Peyer's patch (tissue), 4 donors: ENCODE measurements around the gene CFAP61. TPM values are rescaled to one million over a fixed set of nuclear protein-coding genes. Genes with fewer than 3 reads are reported as not detected.

Source experiments
- DNase-seq, 3 donors: peaks; one replicate each; pipeline ENCODE4 v3.0.0-alpha.2; 2017 to 2019
- H3K27ac ChIP-seq, 4 donors: fragments of 200-600 bp; sonication (generic); one replicate each; pipeline ENCODE4 v1.5.1; 2016 to 2019
- H3K27me3 ChIP-seq, 2 donors: fragments of 200-600 bp; sonication (generic); one replicate each; pipeline ENCODE4 v1.5.1; 2019
- H3K36me3 ChIP-seq, 3 donors: fragments of 200-600 bp; sonication (generic); one replicate each; pipeline ENCODE4 v1.5.1; 2016 to 2019
- H3K4me1 ChIP-seq, 4 donors: fragments of 200-600 bp; sonication (generic); one replicate each; pipeline ENCODE4 v1.5.1; 2016 to 2019
- H3K4me3 ChIP-seq, 4 donors: fragments of 200-600 bp; sonication (generic); 1 replicate in 3 of 4; 2 replicates in 1 of 4; pipeline ENCODE4 v1.5.1; 2016 to 2019; ENCODE audit warnings: mild to moderate bottlenecking in 1 of 4
- H3K9me3 ChIP-seq, 4 donors: fragments of 200-600 bp; sonication (generic); one replicate each; pipeline ENCODE4 v1.5.1; 2016 to 2019; ENCODE audit warnings: mild to moderate bottlenecking in 1 of 4
- CTCF ChIP-seq, 6 experiments: fragments of 450-650 bp in 4 of 6; fragments of 200-600 bp in 2 of 6; sonication (generic) in 1 of 6; IDR thresholded peaks; one replicate each; pipeline ENCODE4 v1.5.1; 2017 to 2019; ENCODE audit warnings: antibody characterized with exemption in 6 of 6, mild to moderate bottlenecking in 3 of 6, moderate library complexity in 1 of 6
- POLR2A ChIP-seq, 2 donors: fragments of 450-650 bp; IDR thresholded peaks; one replicate each; pipeline ENCODE4 v1.5.1; 2017; ENCODE audit warnings: antibody characterized with exemption in 2 of 2, mild to moderate bottlenecking in 2 of 2, moderate library complexity in 2 of 2
- total RNA-seq, 4 donors: library from RNA; depleted of rRNA; stranded (reverse); fragments of >200 nt; gene quantifications; one replicate each; pipeline ENCODE4 v1.1.0, GENCODE V29; 2016

CFAP61 gene
- total RNA-seq, 4 donors from 2014 or later: not detected

DNA sequence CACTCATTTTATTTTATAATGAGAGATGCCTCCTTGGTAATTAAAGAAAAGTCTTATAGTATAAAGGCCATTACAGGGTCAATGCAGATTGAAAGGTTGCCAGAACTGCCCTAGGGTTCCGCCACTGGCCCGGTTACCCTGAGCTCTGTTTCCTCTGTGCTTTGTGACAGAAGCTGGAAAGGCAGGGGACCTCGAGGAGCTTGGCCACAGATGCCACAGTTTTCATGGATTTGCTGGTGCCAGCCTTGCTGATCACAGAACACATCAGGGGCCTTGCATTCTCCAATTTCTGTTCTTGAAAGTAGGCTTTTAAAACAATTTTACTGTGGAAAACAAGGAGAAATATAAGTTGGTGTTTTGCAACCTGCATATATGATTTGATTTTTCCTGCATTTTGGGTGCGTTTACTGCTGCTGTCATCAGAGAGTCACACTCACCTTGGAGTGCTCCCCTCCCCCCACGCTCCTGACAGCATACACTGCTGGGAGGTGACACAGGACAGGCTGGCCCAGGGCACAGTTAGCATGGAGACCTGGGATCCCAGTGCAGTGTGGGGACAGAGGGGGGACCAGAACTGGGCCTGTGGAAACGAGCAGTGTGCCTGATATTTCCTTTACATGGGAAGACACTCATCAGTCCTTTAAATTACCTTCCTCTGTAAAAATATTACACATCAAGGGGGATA is 142.8 kb downstream of the CFAP61 start:
- DNase-seq: no peak
- H3K27me3 ChIP-seq: no peaks in the 10 kb centered on the region

GRCh38 chr20:20196610-20197009 is 144.3 kb downstream of the CFAP61 start:
- Histone ChIP-seq H3K9me3 (no peaks in the 10 kb centered on the region), H3K27me3 (no peaks in the 10 kb centered on the region), H3K27ac (no peak overlapping the region), H3K4me3 (no peak overlapping the region), H3K36me3 (no peaks in the 10 kb centered on the region), H3K4me1 (no peaks in the 10 kb centered on the region)
- DNase-seq: no peak
- TF ChIP-seq CTCF (IDR thresholded peaks at IDR 0.05) (no peak), POLR2A (IDR thresholded peaks at IDR 0.05) (no peak)

More for the DNA sequence above, 142.8 kb downstream of the CFAP61 start:
- no peak overlapping the region for H3K27ac ChIP-seq
- no peaks in the 10 kb centered on the region for H3K9me3 ChIP-seq
- H3K4me3 ChIP-seq: no peak overlapping the region
- H3K4me1 ChIP-seq: no peaks in the 10 kb centered on the region
- H3K36me3 ChIP-seq: no peaks in the 10 kb centered on the region
- TF ChIP-seq CTCF (IDR thresholded peaks at IDR 0.05) (no peak), POLR2A (IDR thresholded peaks at IDR 0.05) (no peak)

GRCh38 chr20:20198011-20198410 is 145.7 kb downstream of the CFAP61 start:
- Histone ChIP-seq H3K4me1 (no peaks in the 10 kb centered on the region), H3K4me3 (no peak overlapping the region), H3K27me3 (no peaks in the 10 kb centered on the region), H3K27ac (no peak overlapping the region), H3K36me3 (no peaks in the 10 kb centered on the region), H3K9me3 (no peaks in the 10 kb centered on the region)
- DNase-seq: no peak
- TF ChIP-seq POLR2A (IDR thresholded peaks at IDR 0.05) (no peak), CTCF (IDR thresholded peaks at IDR 0.05) (no peak)

GRCh38 chr20:20199361-20200160 is 147.2 kb downstream of the CFAP61 start:
- Histone ChIP-seq H3K27me3 (no peaks in the 10 kb centered on the region), H3K4me3 (no peak overlapping the region), H3K27ac (no peak overlapping the region), H3K36me3 (no peaks in the 10 kb centered on the region), H3K4me1 (no peaks in the 10 kb centered on the region), H3K9me3 (no peaks in the 10 kb centered on the region)
- DNase-seq: no peak
- no peak for TF ChIP-seq CTCF (IDR thresholded peaks at IDR 0.05)
- no peak for TF ChIP-seq POLR2A (IDR thresholded peaks at IDR 0.05)

- H3K27me3 ChIP-seq: no peaks in the 10 kb centered on the region
- no peaks in the 10 kb centered on the region for H3K36me3 ChIP-seq
- H3K4me3 ChIP-seq: no peak overlapping the region
- no peaks in the 10 kb centered on the region for H3K9me3 ChIP-seq
- TF ChIP-seq POLR2A (IDR thresholded peaks at IDR 0.05) (no peak), CTCF (IDR thresholded peaks at IDR 0.05) (no peak)
- no peak overlapping the region for H3K27ac ChIP-seq
- no peak for DNase-seq
- H3K4me1 ChIP-seq: no peaks in the 10 kb centered on the region
Measured at GRCh38 chr20:20201124-20201523, 148.8 kb downstream of the CFAP61 start.
